Retinal pigment epithelial cell (primary cell): ENCODE data around the gene APPL2.
"Not testable (repeated sequence)": the region's sequence is repeated elsewhere in the genome, so short reads cannot be mapped to it uniquely, and the experiment has no call there.

Experiments used
- DNase-seq: peaks from one replicate; pipeline ENCODE4 v3.0.0-alpha.2; 2010; ENCODE audit warnings: low read depth
- H3K4me3 ChIP-seq: 2 replicates; pipeline ENCODE4 v1.5.1; 2011; ENCODE audit warnings: mild to moderate bottlenecking, low read length, control low read depth, moderate library complexity
- TF ChIP-seq, protein P1 (sequence below): conservative IDR thresholded peaks from 2 replicates; pipeline ENCODE4 v1.5.1; 2011; ENCODE audit warnings: low read depth, low read length, control low read depth, inconsistent platforms

Gene APPL2

GRCh38 chr12:105256011-105256410 is 20.0 kb upstream of the APPL2 start:
- no peak for DNase-seq
- no peak overlapping the region for H3K4me3 ChIP-seq
- TF ChIP-seq, protein P1, sequence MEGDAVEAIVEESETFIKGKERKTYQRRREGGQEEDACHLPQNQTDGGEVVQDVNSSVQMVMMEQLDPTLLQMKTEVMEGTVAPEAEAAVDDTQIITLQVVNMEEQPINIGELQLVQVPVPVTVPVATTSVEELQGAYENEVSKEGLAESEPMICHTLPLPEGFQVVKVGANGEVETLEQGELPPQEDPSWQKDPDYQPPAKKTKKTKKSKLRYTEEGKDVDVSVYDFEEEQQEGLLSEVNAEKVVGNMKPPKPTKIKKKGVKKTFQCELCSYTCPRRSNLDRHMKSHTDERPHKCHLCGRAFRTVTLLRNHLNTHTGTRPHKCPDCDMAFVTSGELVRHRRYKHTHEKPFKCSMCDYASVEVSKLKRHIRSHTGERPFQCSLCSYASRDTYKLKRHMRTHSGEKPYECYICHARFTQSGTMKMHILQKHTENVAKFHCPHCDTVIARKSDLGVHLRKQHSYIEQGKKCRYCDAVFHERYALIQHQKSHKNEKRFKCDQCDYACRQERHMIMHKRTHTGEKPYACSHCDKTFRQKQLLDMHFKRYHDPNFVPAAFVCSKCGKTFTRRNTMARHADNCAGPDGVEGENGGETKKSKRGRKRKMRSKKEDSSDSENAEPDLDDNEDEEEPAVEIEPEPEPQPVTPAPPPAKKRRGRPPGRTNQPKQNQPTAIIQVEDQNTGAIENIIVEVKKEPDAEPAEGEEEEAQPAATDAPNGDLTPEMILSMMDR: no peak

DNA sequence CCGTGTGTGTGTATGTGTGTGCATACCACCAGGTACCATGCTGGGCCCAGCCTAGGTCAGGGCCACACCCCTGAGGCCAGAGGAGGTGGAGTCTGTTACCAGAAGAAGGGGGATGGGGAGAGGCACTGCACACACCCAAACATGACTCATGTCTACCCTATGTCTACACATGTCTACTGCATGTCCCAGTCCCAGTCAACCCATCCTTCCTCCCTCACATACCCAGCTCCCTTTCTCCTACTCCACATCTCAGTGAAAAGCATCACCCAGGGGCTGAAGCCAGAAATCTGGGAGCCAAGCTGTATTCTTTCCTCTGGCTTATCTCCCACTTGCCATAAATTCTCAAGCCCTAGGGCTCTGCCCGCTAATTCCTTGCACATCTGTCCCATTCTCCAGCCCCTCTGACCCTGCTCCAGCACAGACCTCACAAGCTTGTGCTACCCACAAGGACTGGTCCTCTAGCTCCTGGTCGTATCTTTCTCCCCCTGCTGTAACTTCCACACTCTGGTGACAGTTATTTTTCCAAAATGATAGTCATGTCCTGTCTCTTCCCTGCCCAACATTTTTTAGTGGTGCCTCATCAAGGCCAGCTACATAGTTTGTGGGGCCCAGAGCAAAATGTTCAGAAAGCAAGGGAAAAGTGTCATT is 18.0 kb upstream of the APPL2 start:
- DNase-seq: no peak
- no peak overlapping the region for H3K4me3 ChIP-seq
- TF ChIP-seq, protein P1: no peak

DNA sequence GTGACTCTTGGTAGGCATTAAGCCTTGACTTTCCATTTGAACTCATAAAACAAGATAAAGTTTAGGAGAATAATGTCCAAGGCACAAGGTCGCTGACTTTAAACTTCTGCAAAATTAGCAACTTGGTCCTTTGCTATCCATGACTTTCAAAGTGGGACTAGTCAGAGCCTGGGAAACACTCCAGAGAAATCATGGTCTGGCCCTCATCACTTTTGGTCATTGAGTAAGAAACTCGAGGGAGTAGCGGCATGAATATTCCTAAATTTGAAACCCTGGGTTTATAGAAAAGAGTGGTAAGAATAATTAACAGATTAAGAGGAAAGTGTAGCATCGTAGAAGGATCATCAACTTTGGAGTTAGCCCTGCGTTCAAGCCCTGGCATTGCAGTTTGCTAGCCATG is 16.9 kb upstream of the APPL2 start:
- H3K4me3 ChIP-seq: no peak overlapping the region
- DNase-seq: no peak
- TF ChIP-seq, protein P1: no peak

DNA sequence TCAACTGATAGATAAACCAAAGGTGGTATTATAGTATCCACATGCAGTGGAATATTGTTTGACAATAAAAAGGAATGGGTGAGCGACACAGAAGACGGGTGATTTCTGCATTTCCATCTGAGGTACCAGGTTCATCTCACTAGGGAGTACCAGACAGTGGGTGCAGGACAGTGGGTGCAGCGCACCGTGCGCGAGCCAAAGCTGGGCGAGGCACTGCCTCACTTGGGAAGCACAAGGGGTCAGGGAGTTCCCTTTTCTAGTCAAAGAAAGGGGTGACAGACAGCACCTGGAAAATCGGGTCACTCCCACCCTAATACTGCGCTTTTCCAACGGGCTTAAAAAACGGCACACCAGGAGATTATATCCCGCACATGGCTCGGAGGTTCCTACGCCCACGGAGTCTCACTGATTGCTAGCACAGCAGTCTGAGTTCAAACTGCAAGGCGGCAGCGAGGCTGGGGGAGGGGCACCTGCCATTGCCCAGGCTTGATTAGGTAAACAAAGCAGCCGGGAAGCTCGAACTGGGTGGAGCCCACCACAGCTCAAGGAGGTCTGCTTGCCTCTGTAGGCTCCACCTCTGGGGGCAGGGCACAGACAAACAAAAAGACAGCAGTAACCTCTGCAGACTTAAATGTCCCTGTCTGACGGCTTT is 9.9 kb upstream of the APPL2 start:
- DNase-seq, H3K4me3 ChIP-seq: not testable (repeated sequence)

GRCh38 chr12:105245291-105245690 is 9.3 kb upstream of the APPL2 start:
- no peak overlapping the region for H3K4me3 ChIP-seq
- DNase-seq: no peak
- TF ChIP-seq, protein P1: no peak

DNA sequence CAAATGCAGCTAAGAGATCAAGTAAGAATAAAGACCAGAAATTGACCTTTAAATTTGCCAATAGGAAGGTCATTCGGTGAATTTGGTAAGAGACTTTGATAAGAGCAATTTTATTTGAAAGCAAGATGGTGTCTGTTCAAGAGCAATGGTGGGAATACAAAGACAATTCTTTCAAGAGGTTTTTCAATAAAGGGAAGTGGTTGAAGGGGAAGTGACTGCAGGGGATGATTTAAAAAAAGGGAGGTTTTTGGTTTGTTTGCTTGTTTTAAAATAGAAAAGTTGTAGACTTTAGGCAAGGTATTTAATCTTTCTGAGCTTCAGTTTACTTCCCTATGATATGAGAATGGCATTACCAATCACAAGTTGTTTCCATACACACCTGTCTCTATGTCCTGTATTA is 4.3 kb upstream of the APPL2 start:
- no peak for DNase-seq
- TF ChIP-seq, protein P1: no peak
- H3K4me3 ChIP-seq: no peak overlapping the region

DNA sequence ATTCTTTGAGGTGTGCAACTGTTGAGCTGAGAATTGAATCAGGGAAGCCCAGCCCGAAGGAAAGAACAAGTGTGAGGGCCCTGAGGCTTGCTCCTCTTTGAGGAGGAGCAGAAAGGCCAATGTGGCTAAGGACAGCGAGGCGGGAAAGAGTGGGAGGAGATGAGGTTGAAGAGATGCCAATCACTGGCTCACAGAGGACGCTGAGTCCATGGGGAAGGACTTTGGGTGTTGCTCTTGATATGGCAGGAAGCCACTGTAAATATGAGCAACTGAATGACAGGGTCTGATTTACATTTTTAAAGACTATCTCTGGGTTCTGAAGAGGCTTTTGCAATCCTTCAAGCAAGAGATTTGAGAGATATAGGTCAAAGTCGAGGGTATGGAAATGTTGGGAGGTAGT is 3.3 kb upstream of the APPL2 start:
- TF ChIP-seq, protein P1: no peak
- no peak for DNase-seq
- H3K4me3 ChIP-seq: no peak overlapping the region

GRCh38 chr12:105237666-105238065 is 1.7 kb upstream of the APPL2 start:
- TF ChIP-seq, protein P1: no peak
- H3K4me3 ChIP-seq: no peak overlapping the region
- DNase-seq: no peak
